OCI-LY7 (cell line): ENCODE data around the gene BABAM1.

Source experiments
- CTCF ChIP-seq: fragments of 200-600 bp; sonication (generic); conservative IDR thresholded peaks from 2 replicates; pipeline ENCODE4 v1.5.1; 2014; ENCODE audit warnings: mild to moderate bottlenecking, antibody characterized with exemption, low read length, moderate library complexity, mixed read lengths
- EZH2phosphoT487 ChIP-seq: fragments of 200-600 bp; sonication (generic); IDR thresholded peaks from 2 replicates; pipeline ENCODE4 v1.6.1; 2018; ENCODE audit warnings: low read depth, borderline replicate concordance, mild to moderate bottlenecking, mixed run types, antibody characterized with exemption, low read length, moderate library complexity, mixed read lengths

- no peak for TF ChIP-seq CTCF
- TF ChIP-seq EZH2phosphoT487: no peak
Measured at GRCh38 chr19:17319473-17320238, 52.4 kb downstream of the BABAM1 start.
